HCT116 (cell line): ENCODE measurements around the gene MGRN1. TPM values are rescaled to one million over a fixed set of nuclear protein-coding genes. Genes with fewer than 3 reads are reported as not detected.

ENCODE experiments used
- ATAC-seq: fragments of 200-7000 bp; cut with Tn5 transposase; 2 replicates; pipeline ENCODE4 v1.9.1; 2020; ENCODE audit warnings: mild to moderate bottlenecking, moderate library complexity
- BruUV-seq: library from RNA; stranded (reverse); fragments of 400-500 nt; replicated peaks from 2 replicates; lab custom pipeline; 2021; lab: Mats Ljungman, UMichigan
- CTCF ChIA-PET: fragments of 300-600 bp; sonication (Branson Sonifier 250); formaldehyde crosslinking; loops from one replicate; lab custom pipeline; 2021; ENCODE audit warnings: antibody characterized with exemption; lab: Charles Lee
- POLR2A ChIA-PET: fragments of 300-600, 350-600 bp; sonication (Branson Sonifier 250); formaldehyde crosslinking; loops from one replicate; lab custom pipeline; 2021; ENCODE audit warnings: antibody characterized with exemption; lab: Charles Lee
- RAD21 ChIA-PET, 2 experiments: fragments of 300-600 bp; sonication (Branson Sonifier 250); formaldehyde crosslinking; loops; one replicate each; lab custom pipeline; 2023; ENCODE audit warnings: low total read pairs in 2 of 2; ENCODE audit not compliant: uncharacterized antibody in 2 of 2, unreplicated experiment in 2 of 2, low non-redundant PET in 1 of 2; lab: Charles Lee
- DNase-seq: peaks from one replicate; pipeline ENCODE4 v3.0.0-alpha.2; 2010; ENCODE audit warnings: low read depth, low spot score
- H2AFZ ChIP-seq: fragments of 200-600 bp; shearing (Covaris generic), sonication (generic); 2 replicates; pipeline ENCODE4 v1.6.1; 2017; ENCODE audit warnings: low read depth, mixed run types, mixed read lengths, antibody characterized with exemption, low read length; ENCODE audit not compliant: poor library complexity, severe bottlenecking
- H3K27ac ChIP-seq: 2 replicates; pipeline ENCODE4 v1.5.1; 2012; ENCODE audit warnings: low read depth, low read length
- H3K27me3 ChIP-seq: fragments of 200-600 bp; sonication (generic); 2 replicates; pipeline ENCODE4 v1.6.1; 2016; ENCODE audit warnings: mixed run types, low read length, mixed read lengths; ENCODE audit not compliant: insufficient read depth
- H3K36me3 ChIP-seq, 2 experiments: fragments of 200-500 bp in 1 of 2; fragments of 200-600 bp in 1 of 2; sonication (Bioruptor generic) in 1 of 2; sonication (generic) in 1 of 2; 2 replicates each; pipeline versions ENCODE4 v1.5.1 to v1.6.1; 2014 to 2016; ENCODE audit warnings: low read length in 2 of 2, inconsistent platforms in 1 of 2, mixed read lengths in 1 of 2, mixed run types in 1 of 2; ENCODE audit not compliant: insufficient read depth in 2 of 2, control insufficient read depth in 1 of 2
- H3K4me1 ChIP-seq, 2 experiments: fragments of 200-600 bp in 1 of 2; sonication (generic) in 1 of 2; 2 replicates each; pipeline versions ENCODE4 v1.5.1 to v1.6.1; 2012 to 2017; ENCODE audit warnings: low read length in 2 of 2, inconsistent platforms in 1 of 2, mild to moderate bottlenecking in 1 of 2, mixed read lengths in 1 of 2, mixed run types in 1 of 2, moderate library complexity in 1 of 2; ENCODE audit not compliant: insufficient read depth in 2 of 2, control insufficient read depth in 1 of 2
- H3K4me2 ChIP-seq: fragments of 200-600 bp; sonication (generic); 2 replicates; pipeline ENCODE4 v1.6.1; 2017; ENCODE audit warnings: mixed run types, low read length, mixed read lengths
- H3K4me3 ChIP-seq, 2 experiments: fragments of 200-600 bp in 1 of 2; sonication (generic) in 1 of 2; replicated peaks in 1 of 2; 2 replicates each; pipeline ENCODE4 v1.5.1; 2011 to 2016; ENCODE audit warnings: low read length in 2 of 2, control low read depth in 1 of 2, low read depth in 1 of 2, mild to moderate bottlenecking in 1 of 2, mixed read lengths in 1 of 2, mixed run types in 1 of 2
- H3K79me2 ChIP-seq: fragments of 200-600 bp; sonication (generic); 2 replicates; pipeline ENCODE4 v1.6.1; 2017; ENCODE audit warnings: mild to moderate bottlenecking, mixed run types, low read length, moderate library complexity, mixed read lengths; ENCODE audit not compliant: insufficient read depth
- H3K9ac ChIP-seq: fragments of 200-600 bp; sonication (generic); 2 replicates; pipeline ENCODE4 v1.6.1; 2016; ENCODE audit warnings: low read length, mixed read lengths
- H3K9me2 ChIP-seq: fragments of 200-600 bp; sonication (generic), shearing (Covaris generic); 2 replicates; pipeline ENCODE4 v1.6.1; 2017; ENCODE audit warnings: mixed run types, mild to moderate bottlenecking, moderate library complexity; ENCODE audit not compliant: insufficient read depth
- H3K9me3 ChIP-seq, 2 experiments: fragments of 200-500 bp in 1 of 2; fragments of 200-600 bp in 1 of 2; sonication (Bioruptor generic) in 1 of 2; sonication (generic) in 1 of 2; 2 replicates each; pipeline ENCODE4 v1.6.1; 2014 to 2017; ENCODE audit warnings: low read length in 2 of 2, mixed read lengths in 2 of 2, inconsistent platforms in 1 of 2, low read depth in 1 of 2, mild to moderate bottlenecking in 1 of 2, mixed run types in 1 of 2, moderate library complexity in 1 of 2; ENCODE audit not compliant: control insufficient read depth in 1 of 2, insufficient read depth in 1 of 2
- H4K20me1 ChIP-seq: fragments of 200-600 bp; sonication (generic), shearing (Covaris generic); 2 replicates; pipeline ENCODE4 v1.6.1; 2017; ENCODE audit warnings: mixed run types, mild to moderate bottlenecking, moderate library complexity; ENCODE audit not compliant: insufficient read depth
- CEBPB ChIP-seq: IDR thresholded peaks from 2 replicates; pipeline ENCODE4 v1.6.1; 2012; ENCODE audit warnings: low read depth
- EGR1 ChIP-seq: IDR thresholded peaks from 2 replicates; pipeline ENCODE4 v1.6.1; 2012; ENCODE audit warnings: low read depth
- FOSL1 ChIP-seq: IDR thresholded peaks from 2 replicates; pipeline ENCODE4 v1.6.1; 2012; ENCODE audit warnings: low read depth
- JUND ChIP-seq: IDR thresholded peaks from 2 replicates; pipeline ENCODE4 v1.6.1; 2012
- RAD21 ChIP-seq: IDR thresholded peaks from 2 replicates; pipeline ENCODE4 v1.6.1; 2012; ENCODE audit warnings: low read depth, mild to moderate bottlenecking
- ZFX ChIP-seq: fragments of 450-650 bp; IDR thresholded peaks from 2 replicates; pipeline ENCODE4 v1.6.1; 2017
- intact Hi-C: fragments of 100-400 bp; cut with micrococcal nuclease; formaldehyde crosslinking; loops from 2 replicates; pipeline ENCODE4 v1.10.0; 2022
- total RNA-seq: library from RNA; stranded (reverse); gene quantifications from one replicate; pipeline ENCODE4 v1.2.1, GENCODE V29; 2021; ENCODE audit not compliant: unreplicated experiment

MGRN1 gene
- total RNA-seq, 1 experiment from 2014 or later, result 50.6 TPM

DNA sequence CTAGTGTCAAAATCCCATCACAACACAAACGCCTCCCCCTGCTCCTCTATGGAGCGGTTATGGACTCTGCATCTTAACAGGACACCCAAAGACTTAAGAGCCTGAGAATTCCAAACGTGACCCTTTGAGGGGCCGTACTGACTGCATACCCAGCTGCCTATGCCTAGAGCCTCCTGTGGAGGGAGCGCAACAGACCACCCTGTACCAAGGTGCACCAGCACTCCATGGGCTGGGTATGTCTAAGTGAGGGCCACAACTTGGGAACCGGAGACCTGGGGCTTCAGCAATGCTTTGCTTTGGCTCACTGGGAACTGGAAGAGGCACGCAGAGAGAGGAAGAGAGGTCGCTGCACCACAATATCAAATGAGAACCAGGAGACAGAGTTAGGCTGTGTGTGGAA is 104.0 kb downstream of the MGRN1 start:
- DNase-seq, result no peak
- Histone ChIP-seq H3K79me2 (peaks cover 27% of the 10 kb centered on the region), H3K36me3 (peaks cover 3 to 25% of the 10 kb centered on the region in 2 experiments; a peak in 3 of 4 replicates), H3K4me2 (no peak overlapping the region), H3K4me3 (no peak overlapping the region), H4K20me1 (no peaks in the 10 kb centered on the region), H3K9me2 (no peaks in the 10 kb centered on the region), H3K9me3 (no peaks in the 10 kb centered on the region), H3K27ac (no peak overlapping the region), H3K27me3 (no peaks in the 10 kb centered on the region), H3K4me1 (peaks cover 0 to 8% of the 10 kb centered on the region in 2 experiments; a peak in 2 of 4 replicates), H3K9ac (no peak overlapping the region), H2AFZ (no peak overlapping the region)
- ChIA-PET RAD21 (no interaction called here), CTCF (no interaction called here), POLR2A (no interaction called here)
- BruUV-seq, result no TSS peak
- no peak for ATAC-seq
- TF ChIP-seq JUND (no peak), ZFX (no peak), EGR1 (no peak), RAD21 (no peak)
- intact Hi-C loops, result no loop called here

DNA sequence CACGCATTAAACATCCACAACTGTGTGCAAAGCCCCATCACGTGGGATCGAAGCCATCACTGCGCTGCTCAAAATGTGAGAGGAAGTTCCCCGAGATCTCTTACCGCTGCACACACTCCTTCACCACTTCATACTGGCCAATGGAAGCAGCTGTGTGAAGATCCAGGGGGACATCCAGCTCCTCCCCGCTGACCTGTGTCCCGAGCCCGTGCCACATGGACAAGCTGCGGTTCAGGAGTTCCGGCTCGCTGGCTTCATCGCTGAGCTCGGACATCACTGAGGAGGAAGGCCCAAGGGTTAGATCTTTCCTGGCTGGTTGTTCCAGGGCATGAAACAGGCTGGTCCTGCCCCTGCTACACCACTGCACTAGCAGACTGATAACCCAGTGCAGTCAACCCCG is 105.2 kb downstream of the MGRN1 start:
- no TSS peak for BruUV-seq

More for the DNA sequence above, 105.2 kb downstream of the MGRN1 start:
- H3K4me3 ChIP-seq, result no peak overlapping the region
- H3K9ac ChIP-seq, result no peak overlapping the region
- H3K27me3 ChIP-seq, result no peaks in the 10 kb centered on the region
- no peak for DNase-seq
- H3K27ac ChIP-seq, result no peak overlapping the region
- no peaks in the 10 kb centered on the region for H4K20me1 ChIP-seq
- peaks cover 0 to 14% of the 10 kb centered on the region in 2 experiments; a peak in 2 of 4 replicates for H3K4me1 ChIP-seq
- ChIA-PET RAD21 (no interaction called here), POLR2A (no interaction called here), CTCF (no interaction called here)
- ATAC-seq, result no peak
- intact Hi-C loops, result loop anchor here (5.0 kb wide), 2 partner anchors 212 to 227 kb away; partner anchors contain the start of gene SEC14L5
- TF ChIP-seq CEBPB, result no peak
- TF ChIP-seq FOSL1, result no peak
- TF ChIP-seq JUND, result no peak
- peaks cover 29% of the 10 kb centered on the region for H3K79me2 ChIP-seq
- H3K9me3 ChIP-seq, result no peaks in the 10 kb centered on the region
- no peaks in the 10 kb centered on the region for H3K9me2 ChIP-seq
- peaks cover 3 to 25% of the 10 kb centered on the region in 2 experiments; a peak in 3 of 4 replicates for H3K36me3 ChIP-seq
- H2AFZ ChIP-seq, result no peak overlapping the region
- no peak overlapping the region for H3K4me2 ChIP-seq
